ENCODE measurements around the gene ZFP64. TPM values are rescaled to one million over a fixed set of nuclear protein-coding genes. Genes with fewer than 3 reads are reported as not detected.
"Not testable (repeated sequence)": the region's sequence is repeated elsewhere in the genome, so short reads cannot be mapped to it uniquely, and the experiment has no call there.

Gene ZFP64
- total RNA-seq, 1 donor from 2014 or later = 22.0 TPM

- no peak for DNase-seq (ENCODE audit: low read depth, low spot score)
These were observed 12.6 kb upstream of the ZFP64 start for GRCh38 chr20:52204136-52204535.

GRCh38 chr20:52201395-52201794, 9.8 kb upstream of the ZFP64 start:
- no peak for DNase-seq (ENCODE audit: low read depth, low spot score)

- DNase-seq (ENCODE audit: low read depth, low spot score) = no peak
These were observed 9.3 kb upstream of the ZFP64 start for GRCh38 chr20:52200870-52201269.

GRCh38 chr20:52196845-52197244, 5.3 kb upstream of the ZFP64 start:
- DNase-seq (ENCODE audit: low read depth, low spot score) = no peak

GRCh38 chr20:52193886-52194545, 2.4 kb upstream of the ZFP64 start:
- no peak for DNase-seq (ENCODE audit: low read depth, low spot score)

GRCh38 chr20:52193133-52193532, 1.6 kb upstream of the ZFP64 start:
- no peak for DNase-seq (ENCODE audit: low read depth, low spot score)

GRCh38 chr20:52192719-52193007, 1.1 kb upstream of the ZFP64 start:
- not testable (repeated sequence) for DNase-seq (ENCODE audit: low read depth, low spot score)

GRCh38 chr20:52191916-52192718, 538 bp upstream of the ZFP64 start:
- no peak for DNase-seq (ENCODE audit: low read depth, low spot score)

GRCh38 chr20:52190437-52191131, 995 bp downstream of the ZFP64 start:
- DNase-seq (ENCODE audit: low read depth, low spot score) = no peak

GRCh38 chr20:52181766-52182165, 9.8 kb downstream of the ZFP64 start:
- DNase-seq (ENCODE audit: low read depth, low spot score) = no peak

- no peak for DNase-seq (ENCODE audit: low read depth, low spot score)
These were observed 11.3 kb downstream of the ZFP64 start for GRCh38 chr20:52180180-52180840.

GRCh38 chr20:52179331-52180179, 12.0 kb downstream of the ZFP64 start:
- DNase-seq (ENCODE audit: low read depth, low spot score) = no peak

- DNase-seq (ENCODE audit: low read depth, low spot score) = no peak
These were observed 12.9 kb downstream of the ZFP64 start for GRCh38 chr20:52178691-52179090.

GRCh38 chr20:52175840-52176239, 15.7 kb downstream of the ZFP64 start:
- no peak for DNase-seq (ENCODE audit: low read depth, low spot score)

- no peak for DNase-seq (ENCODE audit: low read depth, low spot score)
These were observed 19.1 kb downstream of the ZFP64 start for GRCh38 chr20:52172392-52173047.

GRCh38 chr20:52171025-52171424, 20.6 kb downstream of the ZFP64 start:
- DNase-seq (ENCODE audit: low read depth, low spot score) = no peak

- DNase-seq (ENCODE audit: low read depth, low spot score) = no peak
These were observed 23.5 kb downstream of the ZFP64 start for GRCh38 chr20:52168116-52168515.

GRCh38 chr20:52167232-52167840, 24.2 kb downstream of the ZFP64 start:
- DNase-seq (ENCODE audit: low read depth, low spot score) = no peak

- no peak for DNase-seq (ENCODE audit: low read depth, low spot score)
These were observed 25.4 kb downstream of the ZFP64 start for GRCh38 chr20:52166150-52166549.

GRCh38 chr20:52160621-52161204, 30.9 kb downstream of the ZFP64 start:
- DNase-seq (ENCODE audit: low read depth, low spot score) = no peak
